GM23338 (cell line): ENCODE measurements around the gene MACF1. TPM values are rescaled to one million over a fixed set of nuclear protein-coding genes. Genes with fewer than 3 reads are reported as not detected.

ENCODE experiments used
- ATAC-seq: fragments of 200-7000 bp; cut with Tn5 transposase; 3 replicates; pipeline ENCODE4 v1.9.1; 2020
- DNase-seq: peaks from one replicate; pipeline ENCODE4 v3.0.0-alpha.2; 2015; ENCODE audit warnings: low spot score
- H2AFZ ChIP-seq: fragments of 200-600 bp; sonication (generic); 2 replicates; pipeline ENCODE4 v1.8.0; 2016; ENCODE audit warnings: antibody characterized with exemption, mild to moderate bottlenecking, moderate library complexity
- H3F3A ChIP-seq: fragments of 200-600 bp; sonication (generic); replicated peaks from 2 replicates; pipeline ENCODE4 v1.8.0; 2017; ENCODE audit warnings: antibody characterized with exemption, mixed run types, low read depth
- H3K27ac ChIP-seq: fragments of 200-600 bp; sonication (generic); 2 replicates; pipeline ENCODE4 v1.6.1; 2016; ENCODE audit warnings: low read depth
- H3K27me3 ChIP-seq: fragments of 200-600 bp; sonication (generic); 2 replicates; pipeline ENCODE4 v1.8.0; 2016; ENCODE audit warnings: mild to moderate bottlenecking, mixed run types, moderate library complexity; ENCODE audit not compliant: insufficient read depth
- H3K36me3 ChIP-seq: fragments of 200-600 bp; sonication (generic); 2 replicates; pipeline ENCODE4 v1.8.0; 2016; ENCODE audit warnings: mild to moderate bottlenecking; ENCODE audit not compliant: insufficient read depth
- H3K4me1 ChIP-seq: fragments of 200-600 bp; sonication (generic); 2 replicates; pipeline ENCODE4 v1.8.0; 2016; ENCODE audit warnings: mild to moderate bottlenecking, moderate library complexity; ENCODE audit not compliant: insufficient read depth
- H3K4me2 ChIP-seq: fragments of 200-600 bp; sonication (generic); 2 replicates; pipeline ENCODE4 v1.7.1; 2017; ENCODE audit warnings: mixed run types
- H3K4me3 ChIP-seq: fragments of 200-600 bp; sonication (generic); 2 replicates; pipeline ENCODE4 v1.6.1; 2016; ENCODE audit warnings: mixed run types
- H3K79me2 ChIP-seq: fragments of 200-600 bp; sonication (generic); replicated peaks from 2 replicates; pipeline ENCODE4 v1.8.0; 2017; ENCODE audit warnings: mild to moderate bottlenecking; ENCODE audit not compliant: insufficient read depth
- H3K9me2 ChIP-seq: fragments of 200-600 bp; sonication (generic); 2 replicates; pipeline ENCODE4 v1.8.0; 2017; ENCODE audit not compliant: insufficient read depth
- H4K20me1 ChIP-seq: fragments of 200-600 bp; sonication (generic); replicated peaks from 2 replicates; pipeline ENCODE4 v1.8.0; 2017; ENCODE audit warnings: mild to moderate bottlenecking; ENCODE audit not compliant: insufficient read depth
- H3K27ac Mint-ChIP-seq: 2 replicates; pipeline ENCODE4 v1.8.0; 2020; ENCODE audit warnings: inconsistent platforms, mild to moderate bottlenecking, moderate library complexity, mixed read lengths
- H3K27me3 Mint-ChIP-seq: 3 replicates; pipeline ENCODE4 v1.8.0; 2022; ENCODE audit warnings: low read depth, mild to moderate bottlenecking, moderate library complexity, mixed read lengths, inconsistent platforms; ENCODE audit not compliant: insufficient read depth, poor library complexity
- H3K36me3 Mint-ChIP-seq: 3 replicates; pipeline ENCODE4 v1.8.0; 2021; ENCODE audit warnings: low read depth, mild to moderate bottlenecking, inconsistent platforms, moderate library complexity, mixed read lengths
- H3K4me1 Mint-ChIP-seq: 3 replicates; pipeline ENCODE4 v1.8.0; 2020; ENCODE audit warnings: mild to moderate bottlenecking, inconsistent platforms, mixed read lengths
- H3K4me3 Mint-ChIP-seq: 3 replicates; pipeline ENCODE4 v1.8.0; 2021; ENCODE audit warnings: moderate library complexity, mild to moderate bottlenecking, inconsistent platforms, mixed read lengths
- H3K9me3 Mint-ChIP-seq: 3 replicates; pipeline ENCODE4 v1.8.0; 2020; ENCODE audit warnings: moderate library complexity, mild to moderate bottlenecking, inconsistent platforms, mixed read lengths
- CREB1 ChIP-seq: fragments of 250-450 bp; sonication (Bioruptor Pico); IDR thresholded peaks from 2 replicates; pipeline ENCODE4 v1.5.0; 2020; ENCODE audit warnings: low read depth, mild to moderate bottlenecking, moderate library complexity
- CTCF ChIP-seq, 2 experiments: fragments of 200-600 bp in 1 of 2; sonication (generic) in 1 of 2; conservative IDR thresholded peaks; 2 replicates each; pipeline versions ENCODE4 v1.5.1 to v1.6.1; 2016 to 2017; ENCODE audit warnings: antibody characterized with exemption in 2 of 2, low read depth in 2 of 2, mild to moderate bottlenecking in 2 of 2, moderate library complexity in 1 of 2
- EZH2 ChIP-seq: fragments of 200-600 bp; sonication (generic); IDR thresholded peaks from one replicate; pipeline ENCODE4 v1.8.0; 2017; ENCODE audit warnings: antibody characterized with exemption, mild to moderate bottlenecking, low read depth; ENCODE audit not compliant: unreplicated experiment
- EZH2phosphoT487 ChIP-seq: fragments of 200-600 bp; sonication (generic); IDR thresholded peaks from one replicate; pipeline ENCODE4 v1.8.1; 2018; ENCODE audit warnings: antibody characterized with exemption; ENCODE audit not compliant: unreplicated experiment
- JUNB ChIP-seq: IDR thresholded peaks from one replicate; pipeline ENCODE4 v1.6.1; 2016; ENCODE audit warnings: antibody characterized with exemption; ENCODE audit not compliant: unreplicated experiment
- NANOG ChIP-seq: IDR thresholded peaks from 2 replicates; pipeline ENCODE4 v1.6.1; 2016; ENCODE audit warnings: antibody characterized with exemption, borderline replicate concordance
- STAT1 ChIP-seq: IDR thresholded peaks from one replicate; pipeline ENCODE4 v1.6.1; 2016; ENCODE audit warnings: antibody characterized with exemption; ENCODE audit not compliant: unreplicated experiment
- ZNF114 ChIP-seq: fragments of 250-450 bp; sonication (Bioruptor Pico); IDR thresholded peaks from 2 replicates; pipeline ENCODE4 v1.5.0; 2020; ENCODE audit warnings: mild to moderate bottlenecking, moderate library complexity
- ZNF331 ChIP-seq: fragments of 250-450 bp; sonication (Bioruptor Pico); IDR thresholded peaks from 2 replicates; pipeline ENCODE4 v1.5.0; 2020; ENCODE audit warnings: low read depth, mild to moderate bottlenecking, moderate library complexity
- polyA plus RNA-seq: library from polyadenylated mRNA; unstranded; fragments of >200 nt; fragmentation: Nextera tagmentation; extraction: Ambion mirVana; gene quantifications from 2 replicates; pipeline ENCODE4 v1.2.1, GENCODE V29; 2016
- total RNA-seq: library from RNA; depleted of rRNA; stranded (reverse); fragments of >200 nt; shearing (Covaris generic); gene quantifications from 2 replicates; pipeline ENCODE4 v1.2.3, GENCODE V29; 2014
- TF ChIP-seq, protein P1 (sequence below): IDR thresholded peaks from one replicate; pipeline ENCODE4 v1.6.1; 2018; ENCODE audit warnings: antibody characterized with exemption; ENCODE audit not compliant: unreplicated experiment
- TF ChIP-seq, protein P2 (sequence below): IDR thresholded peaks from 2 replicates; pipeline ENCODE4 v1.6.1; 2016; ENCODE audit warnings: antibody characterized with exemption

Gene MACF1
- total and polyA plus RNA-seq, 2 experiments from 2014 or later, result 104 to 399 TPM

GRCh38 chr1:39342776-39343175, 138.3 kb downstream of the MACF1 start (continued):
- TF ChIP-seq, protein P1, sequence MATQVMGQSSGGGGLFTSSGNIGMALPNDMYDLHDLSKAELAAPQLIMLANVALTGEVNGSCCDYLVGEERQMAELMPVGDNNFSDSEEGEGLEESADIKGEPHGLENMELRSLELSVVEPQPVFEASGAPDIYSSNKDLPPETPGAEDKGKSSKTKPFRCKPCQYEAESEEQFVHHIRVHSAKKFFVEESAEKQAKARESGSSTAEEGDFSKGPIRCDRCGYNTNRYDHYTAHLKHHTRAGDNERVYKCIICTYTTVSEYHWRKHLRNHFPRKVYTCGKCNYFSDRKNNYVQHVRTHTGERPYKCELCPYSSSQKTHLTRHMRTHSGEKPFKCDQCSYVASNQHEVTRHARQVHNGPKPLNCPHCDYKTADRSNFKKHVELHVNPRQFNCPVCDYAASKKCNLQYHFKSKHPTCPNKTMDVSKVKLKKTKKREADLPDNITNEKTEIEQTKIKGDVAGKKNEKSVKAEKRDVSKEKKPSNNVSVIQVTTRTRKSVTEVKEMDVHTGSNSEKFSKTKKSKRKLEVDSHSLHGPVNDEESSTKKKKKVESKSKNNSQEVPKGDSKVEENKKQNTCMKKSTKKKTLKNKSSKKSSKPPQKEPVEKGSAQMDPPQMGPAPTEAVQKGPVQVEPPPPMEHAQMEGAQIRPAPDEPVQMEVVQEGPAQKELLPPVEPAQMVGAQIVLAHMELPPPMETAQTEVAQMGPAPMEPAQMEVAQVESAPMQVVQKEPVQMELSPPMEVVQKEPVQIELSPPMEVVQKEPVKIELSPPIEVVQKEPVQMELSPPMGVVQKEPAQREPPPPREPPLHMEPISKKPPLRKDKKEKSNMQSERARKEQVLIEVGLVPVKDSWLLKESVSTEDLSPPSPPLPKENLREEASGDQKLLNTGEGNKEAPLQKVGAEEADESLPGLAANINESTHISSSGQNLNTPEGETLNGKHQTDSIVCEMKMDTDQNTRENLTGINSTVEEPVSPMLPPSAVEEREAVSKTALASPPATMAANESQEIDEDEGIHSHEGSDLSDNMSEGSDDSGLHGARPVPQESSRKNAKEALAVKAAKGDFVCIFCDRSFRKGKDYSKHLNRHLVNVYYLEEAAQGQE, result no peak
- TF ChIP-seq CREB1, result no peak
- no peak for TF ChIP-seq EZH2phosphoT487
- TF ChIP-seq ZNF114 (CRISPR knock-in tag), result no peak
- no peak for TF ChIP-seq CTCF (conservative IDR thresholded peaks at IDR 0.05; ENCODE audit: low read depth in 2 of 2)

- no peak overlapping the region for H3K27ac Mint-ChIP-seq
- H3K9me2 ChIP-seq, result no peaks in the 10 kb centered on the region
- H4K20me1 ChIP-seq, result peaks cover 3% of the 10 kb centered on the region; the same call in 1 of the 2 replicates
- no peaks in the 10 kb centered on the region for H3F3A ChIP-seq
- H3K9me3 Mint-ChIP-seq, result no peaks in the 10 kb centered on the region
- H3K4me3 Mint-ChIP-seq, result no peak overlapping the region
- H3K4me2 ChIP-seq, result no peak overlapping the region
- no peak for TF ChIP-seq NANOG
- no peak for TF ChIP-seq CREB1
- TF ChIP-seq, protein P1, result no peak
- no peak for TF ChIP-seq JUNB
- no peak for TF ChIP-seq STAT1
- no peak for TF ChIP-seq EZH2
- TF ChIP-seq, protein P2, sequence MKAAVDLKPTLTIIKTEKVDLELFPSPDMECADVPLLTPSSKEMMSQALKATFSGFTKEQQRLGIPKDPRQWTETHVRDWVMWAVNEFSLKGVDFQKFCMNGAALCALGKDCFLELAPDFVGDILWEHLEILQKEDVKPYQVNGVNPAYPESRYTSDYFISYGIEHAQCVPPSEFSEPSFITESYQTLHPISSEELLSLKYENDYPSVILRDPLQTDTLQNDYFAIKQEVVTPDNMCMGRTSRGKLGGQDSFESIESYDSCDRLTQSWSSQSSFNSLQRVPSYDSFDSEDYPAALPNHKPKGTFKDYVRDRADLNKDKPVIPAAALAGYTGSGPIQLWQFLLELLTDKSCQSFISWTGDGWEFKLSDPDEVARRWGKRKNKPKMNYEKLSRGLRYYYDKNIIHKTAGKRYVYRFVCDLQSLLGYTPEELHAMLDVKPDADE, result no peak
- TF ChIP-seq ZNF331 (CRISPR knock-in tag), result no peak
- H2AFZ ChIP-seq, result no peak overlapping the region
- peaks cover 2% of the 10 kb centered on the region for H3K27me3 Mint-ChIP-seq
- ATAC-seq (no peak), DNase-seq (no peak)
- H3K4me1 Mint-ChIP-seq, result peaks cover 12% of the 10 kb centered on the region; the same call in 2 of the 3 replicates
- no peaks in the 10 kb centered on the region for H3K79me2 ChIP-seq
- peaks cover 54% of the 10 kb centered on the region for H3K36me3 ChIP-seq
- no peaks in the 10 kb centered on the region for H3K27me3 ChIP-seq
- H3K4me3 ChIP-seq, result no peak overlapping the region
- H3K36me3 Mint-ChIP-seq, result peaks cover 77% of the 10 kb centered on the region
- H3K27ac ChIP-seq, result no peak overlapping the region
- no peaks in the 10 kb centered on the region for H3K4me1 ChIP-seq
Observed at GRCh38 chr1:39344394-39345154, 140.1 kb downstream of the MACF1 start.
